ENCODE measurements around the gene USP20. TPM values are rescaled to one million over a fixed set of nuclear protein-coding genes. Genes with fewer than 3 reads are reported as not detected.

Gene USP20
- total and polyA plus RNA-seq, 4 donors, result 11.4 to 38.9 (median 24.0) TPM

DNA sequence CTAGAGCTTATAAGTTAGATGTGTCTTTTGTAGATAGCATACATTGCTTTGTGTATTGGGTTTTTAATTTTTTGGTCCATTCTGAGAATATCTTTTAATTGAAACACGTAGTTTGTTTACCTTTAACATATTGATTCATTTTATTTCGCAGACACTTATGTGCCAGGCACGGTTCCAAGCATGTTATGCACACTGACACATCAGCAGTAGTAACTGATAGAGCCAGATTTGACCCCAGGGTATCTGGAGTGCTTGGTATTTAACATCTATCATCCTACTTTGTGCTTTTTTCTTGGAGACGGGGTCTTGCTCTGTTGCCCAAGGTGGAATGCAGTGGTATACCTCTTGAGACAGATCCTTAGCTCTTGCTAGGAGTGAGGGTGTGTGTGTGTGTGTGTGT lies 71.9 kb downstream of the USP20 start:
- H3K4me3 ChIP-seq (ENCODE audit: low read depth, low read length), result no peak overlapping the region
- no peaks in the 10 kb centered on the region for H3K27me3 ChIP-seq (ENCODE audit: control insufficient read depth, insufficient read depth, low read length)
- H3K36me3 ChIP-seq (ENCODE audit: control insufficient read depth, insufficient read depth, low read length), result peaks cover 36% of the 10 kb centered on the region
- no peaks in the 10 kb centered on the region for H3K9me3 ChIP-seq (ENCODE audit: control insufficient read depth, insufficient read depth, low read length)
- WGBS (ENCODE audit: insufficient coverage), result 67% methylated on average over 1 of the region's 4 CpGs
- H3K4me1 ChIP-seq (ENCODE audit: control insufficient read depth, insufficient read depth, low read length), result no peaks in the 10 kb centered on the region
- no peak for DNase-seq (ENCODE audit: low read depth in 4 of 6, low spot score in 6 of 6)
- no peak overlapping the region for H3K27ac ChIP-seq (ENCODE audit: low read depth, low read length)

DNA sequence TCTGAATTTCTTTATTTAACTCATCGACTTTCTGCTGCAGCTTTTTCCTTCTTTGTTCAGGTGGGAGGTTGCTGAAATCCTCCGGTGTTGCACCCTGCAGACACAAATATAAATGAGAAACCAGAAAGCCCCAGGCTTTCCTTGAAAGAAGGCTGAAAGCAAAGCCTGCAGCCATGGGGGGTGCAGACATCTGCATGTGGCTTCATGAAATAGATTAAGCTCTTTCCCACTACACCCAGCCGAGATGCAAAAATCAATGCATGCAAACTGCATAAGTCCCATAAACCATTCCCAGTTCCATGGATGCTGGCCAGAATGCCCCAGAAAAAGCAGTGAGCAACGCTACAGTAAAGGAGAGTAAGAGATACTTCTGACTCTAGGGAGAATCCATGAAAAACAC lies 73.6 kb downstream of the USP20 start:
- Histone ChIP-seq H3K36me3 (ENCODE audit: control insufficient read depth, insufficient read depth, low read length) (peaks cover 31% of the 10 kb centered on the region), H3K9me3 (ENCODE audit: control insufficient read depth, insufficient read depth, low read length) (no peaks in the 10 kb centered on the region), H3K27ac (ENCODE audit: low read depth, low read length) (no peak overlapping the region), H3K4me1 (ENCODE audit: control insufficient read depth, insufficient read depth, low read length) (no peaks in the 10 kb centered on the region), H3K27me3 (ENCODE audit: control insufficient read depth, insufficient read depth, low read length) (no peaks in the 10 kb centered on the region), H3K4me3 (ENCODE audit: low read depth, low read length) (no peak overlapping the region)
- DNase-seq (ENCODE audit: low read depth in 4 of 6, low spot score in 6 of 6), result peak in 1 of 6 donors; percentile 62
- no CpG with 5 or more reads among the region's 4 CpGs for WGBS (ENCODE audit: insufficient coverage)

DNA sequence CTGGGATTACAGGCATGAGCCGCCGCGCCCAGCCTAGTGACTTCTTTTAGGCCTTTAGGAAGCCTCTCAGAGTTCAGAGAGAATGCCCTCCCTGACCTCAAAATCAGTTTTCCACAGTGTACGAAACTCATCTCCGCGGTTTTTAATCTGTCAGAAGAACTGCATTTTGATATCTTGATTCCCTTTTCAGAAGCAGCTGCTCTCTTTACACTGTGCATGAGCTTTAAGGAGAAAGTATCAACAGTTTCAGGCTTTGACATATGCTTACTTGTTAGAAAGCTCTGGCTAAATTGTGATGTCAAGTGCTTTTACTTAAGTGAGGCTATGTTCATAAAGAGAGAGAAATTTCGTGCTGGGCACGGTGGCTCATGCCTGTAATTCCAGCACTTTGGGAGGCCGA lies 74.6 kb downstream of the USP20 start:
- peaks cover 30% of the 10 kb centered on the region for H3K36me3 ChIP-seq (ENCODE audit: control insufficient read depth, insufficient read depth, low read length)
- no peaks in the 10 kb centered on the region for H3K27me3 ChIP-seq (ENCODE audit: control insufficient read depth, insufficient read depth, low read length)
- no peak for DNase-seq (ENCODE audit: low read depth in 4 of 6, low spot score in 6 of 6)
- H3K4me3 ChIP-seq (ENCODE audit: low read depth, low read length), result no peak overlapping the region
- H3K9me3 ChIP-seq (ENCODE audit: control insufficient read depth, insufficient read depth, low read length), result no peaks in the 10 kb centered on the region
- 97% methylated on average over 6 of the region's 9 CpGs for WGBS (ENCODE audit: insufficient coverage)
- no peaks in the 10 kb centered on the region for H3K4me1 ChIP-seq (ENCODE audit: control insufficient read depth, insufficient read depth, low read length)
- H3K27ac ChIP-seq (ENCODE audit: low read depth, low read length), result no peak overlapping the region

DNA sequence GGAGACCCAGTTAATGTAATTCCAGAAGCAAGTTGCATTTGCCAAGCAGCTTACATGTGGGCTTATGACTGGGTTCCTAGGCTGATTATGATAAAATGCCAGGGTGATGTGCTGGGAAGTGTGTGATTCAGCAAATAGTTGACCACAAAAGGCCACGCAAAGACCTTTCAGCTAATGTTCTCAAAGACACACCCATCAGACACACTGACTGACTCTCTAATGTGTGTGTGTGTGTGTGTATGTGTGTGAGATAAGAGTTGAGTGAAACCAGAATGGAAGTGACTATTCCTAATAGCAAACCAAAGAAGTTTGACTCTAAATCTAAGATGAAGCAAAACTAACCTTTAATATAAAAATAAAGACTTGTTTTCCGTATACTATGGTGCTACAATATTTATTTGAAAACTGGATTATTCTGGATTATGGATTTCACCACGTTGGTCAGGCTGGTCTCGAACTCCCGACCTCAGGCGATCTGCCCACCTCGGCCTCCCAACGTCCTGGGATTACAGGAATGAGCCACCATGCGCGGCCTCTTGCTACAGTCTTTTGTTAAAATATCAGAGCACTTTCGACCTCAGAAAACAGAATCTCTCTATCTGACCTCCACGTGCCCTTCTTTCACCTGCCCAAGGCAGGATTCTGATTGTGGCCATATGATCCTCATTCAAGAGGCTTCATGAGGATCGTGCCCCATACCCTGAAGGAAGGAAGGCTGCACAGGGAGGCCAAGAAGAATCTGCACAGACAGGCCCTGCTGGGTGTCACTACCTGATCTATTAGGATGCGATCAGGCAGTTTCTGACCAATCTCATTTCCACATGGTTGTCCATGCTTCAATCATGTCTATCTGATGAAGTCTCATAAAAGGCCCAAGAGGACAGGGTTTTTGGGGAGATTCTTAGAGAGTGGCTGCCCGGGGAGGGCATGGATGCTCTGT lies 75.6 kb downstream of the USP20 start:
- DNase-seq (ENCODE audit: low read depth in 4 of 6, low spot score in 6 of 6), result no peak
- Histone ChIP-seq H3K4me1 (ENCODE audit: control insufficient read depth, insufficient read depth, low read length) (no peaks in the 10 kb centered on the region), H3K27ac (ENCODE audit: low read depth, low read length) (no peak overlapping the region), H3K4me3 (ENCODE audit: low read depth, low read length) (no peak overlapping the region), H3K36me3 (ENCODE audit: control insufficient read depth, insufficient read depth, low read length) (peaks cover 30% of the 10 kb centered on the region), H3K9me3 (ENCODE audit: control insufficient read depth, insufficient read depth, low read length) (no peaks in the 10 kb centered on the region), H3K27me3 (ENCODE audit: control insufficient read depth, insufficient read depth, low read length) (no peaks in the 10 kb centered on the region)
- 92% methylated on average over 11 of the region's 15 CpGs for WGBS (ENCODE audit: insufficient coverage)

GRCh38 chr9:129914051-129914450 lies 78.8 kb downstream of the USP20 start:
- Histone ChIP-seq H3K4me1 (ENCODE audit: control insufficient read depth, insufficient read depth, low read length) (no peaks in the 10 kb centered on the region), H3K27ac (ENCODE audit: low read depth, low read length) (no peak overlapping the region), H3K36me3 (ENCODE audit: control insufficient read depth, insufficient read depth, low read length) (peaks cover 11% of the 10 kb centered on the region), H3K9me3 (ENCODE audit: control insufficient read depth, insufficient read depth, low read length) (no peaks in the 10 kb centered on the region), H3K4me3 (ENCODE audit: low read depth, low read length) (no peak overlapping the region), H3K27me3 (ENCODE audit: control insufficient read depth, insufficient read depth, low read length) (no peaks in the 10 kb centered on the region)
- WGBS (ENCODE audit: insufficient coverage), result 100% methylated on average over 2 of the region's 5 CpGs
- DNase-seq (ENCODE audit: low read depth in 4 of 6, low spot score in 6 of 6), result no peak

DNA sequence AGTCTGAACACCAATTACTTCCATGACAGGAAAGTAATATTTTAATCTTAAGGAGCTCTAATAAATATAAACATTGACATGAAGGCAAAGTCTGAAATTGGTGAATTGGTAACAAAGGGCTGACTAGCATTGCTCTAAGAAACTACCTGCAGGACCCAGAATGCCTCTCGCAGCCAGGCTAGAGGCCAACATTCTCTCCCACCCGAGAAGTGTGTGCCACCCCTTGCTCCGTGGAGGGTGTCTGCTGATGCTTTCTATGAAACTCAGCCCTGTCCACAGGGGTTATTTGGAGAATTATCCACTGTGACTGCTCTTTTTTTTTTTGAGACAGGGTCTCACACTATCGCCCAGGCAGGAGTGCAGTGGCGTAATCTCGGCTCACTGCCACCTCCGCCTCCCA lies 81.4 kb downstream of the USP20 start:
- no peaks in the 10 kb centered on the region for H3K9me3 ChIP-seq (ENCODE audit: control insufficient read depth, insufficient read depth, low read length)
- H3K27ac ChIP-seq (ENCODE audit: low read depth, low read length), result no peak overlapping the region
- peaks cover 10% of the 10 kb centered on the region for H3K36me3 ChIP-seq (ENCODE audit: control insufficient read depth, insufficient read depth, low read length)
- no peaks in the 10 kb centered on the region for H3K4me1 ChIP-seq (ENCODE audit: control insufficient read depth, insufficient read depth, low read length)
- H3K27me3 ChIP-seq (ENCODE audit: control insufficient read depth, insufficient read depth, low read length), result no peaks in the 10 kb centered on the region
- WGBS (ENCODE audit: insufficient coverage), result 97% methylated on average over 7 of the region's 7 CpGs
- DNase-seq (ENCODE audit: low read depth in 4 of 6, low spot score in 6 of 6), result no peak
- H3K4me3 ChIP-seq (ENCODE audit: low read depth, low read length), result no peak overlapping the region

DNA sequence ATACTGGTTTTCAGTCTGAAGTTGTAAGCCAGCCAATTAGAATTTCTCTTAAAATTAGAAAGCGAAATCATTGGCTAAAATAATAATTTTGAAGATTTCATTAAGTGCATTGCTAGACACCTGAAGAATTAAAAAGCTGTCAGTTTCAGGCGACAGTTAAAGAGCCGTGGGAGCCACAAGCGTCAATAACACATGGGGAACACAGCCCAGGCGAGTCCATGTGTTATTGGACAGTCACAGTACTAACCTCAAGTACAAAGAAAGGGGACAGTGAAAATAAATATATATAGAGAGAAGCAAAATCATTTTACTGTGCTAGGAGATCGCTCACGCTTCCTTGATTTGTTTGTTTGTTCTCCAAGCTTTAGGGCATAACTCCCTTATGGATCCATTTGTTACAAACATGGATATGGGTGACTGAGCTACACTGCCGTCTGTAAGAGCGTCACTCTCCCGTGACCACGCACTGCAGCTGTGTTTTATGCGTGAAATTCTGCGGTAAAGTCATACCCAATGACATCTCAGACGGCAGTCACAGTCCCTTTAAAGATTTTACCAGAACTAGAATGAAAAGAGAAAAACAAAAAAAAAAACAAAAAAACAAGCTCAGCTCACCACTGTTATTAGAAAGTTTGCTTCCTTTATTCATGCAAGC lies 83.2 kb downstream of the USP20 start:
- H3K27me3 ChIP-seq (ENCODE audit: control insufficient read depth, insufficient read depth, low read length), result no peaks in the 10 kb centered on the region
- no peaks in the 10 kb centered on the region for H3K9me3 ChIP-seq (ENCODE audit: control insufficient read depth, insufficient read depth, low read length)
- no peaks in the 10 kb centered on the region for H3K4me1 ChIP-seq (ENCODE audit: control insufficient read depth, insufficient read depth, low read length)
- 66% methylated on average over 4 of the region's 14 CpGs for WGBS (ENCODE audit: insufficient coverage)
- H3K4me3 ChIP-seq (ENCODE audit: low read depth, low read length), result no peak overlapping the region
- no peak overlapping the region for H3K27ac ChIP-seq (ENCODE audit: low read depth, low read length)
- DNase-seq (ENCODE audit: low read depth in 4 of 6, low spot score in 6 of 6), result no peak
- peaks cover 17% of the 10 kb centered on the region for H3K36me3 ChIP-seq (ENCODE audit: control insufficient read depth, insufficient read depth, low read length)

GRCh38 chr9:129919277-129919676 lies 84.0 kb downstream of the USP20 start:
- Histone ChIP-seq H3K27me3 (ENCODE audit: control insufficient read depth, insufficient read depth, low read length) (no peaks in the 10 kb centered on the region), H3K27ac (ENCODE audit: low read depth, low read length) (no peak overlapping the region), H3K36me3 (ENCODE audit: control insufficient read depth, insufficient read depth, low read length) (peaks cover 22% of the 10 kb centered on the region), H3K4me1 (ENCODE audit: control insufficient read depth, insufficient read depth, low read length) (no peaks in the 10 kb centered on the region), H3K4me3 (ENCODE audit: low read depth, low read length) (no peak overlapping the region), H3K9me3 (ENCODE audit: control insufficient read depth, insufficient read depth, low read length) (no peaks in the 10 kb centered on the region)
- no peak for DNase-seq (ENCODE audit: low read depth in 4 of 6, low spot score in 6 of 6)
- no CpG with 5 or more reads among the region's 3 CpGs for WGBS (ENCODE audit: insufficient coverage)

GRCh38 chr9:129919841-129920240 lies 84.6 kb downstream of the USP20 start:
- DNase-seq (ENCODE audit: low read depth in 4 of 6, low spot score in 6 of 6), result no peak
- Histone ChIP-seq H3K4me3 (ENCODE audit: low read depth, low read length) (no peak overlapping the region), H3K27me3 (ENCODE audit: control insufficient read depth, insufficient read depth, low read length) (no peaks in the 10 kb centered on the region), H3K27ac (ENCODE audit: low read depth, low read length) (no peak overlapping the region), H3K36me3 (ENCODE audit: control insufficient read depth, insufficient read depth, low read length) (peaks cover 25% of the 10 kb centered on the region), H3K9me3 (ENCODE audit: control insufficient read depth, insufficient read depth, low read length) (no peaks in the 10 kb centered on the region), H3K4me1 (ENCODE audit: control insufficient read depth, insufficient read depth, low read length) (no peaks in the 10 kb centered on the region)
- WGBS (ENCODE audit: insufficient coverage), result 100% methylated on average over 1 of the region's 3 CpGs

- no peak for DNase-seq (ENCODE audit: low read depth in 4 of 6, low spot score in 6 of 6)
- H3K36me3 ChIP-seq (ENCODE audit: control insufficient read depth, insufficient read depth, low read length), result peaks cover 27% of the 10 kb centered on the region
- no peak overlapping the region for H3K4me3 ChIP-seq (ENCODE audit: low read depth, low read length)
- H3K4me1 ChIP-seq (ENCODE audit: control insufficient read depth, insufficient read depth, low read length), result no peaks in the 10 kb centered on the region
- H3K9me3 ChIP-seq (ENCODE audit: control insufficient read depth, insufficient read depth, low read length), result no peaks in the 10 kb centered on the region
- no CpG with 5 or more reads among the region's 4 CpGs for WGBS (ENCODE audit: insufficient coverage)
- H3K27me3 ChIP-seq (ENCODE audit: control insufficient read depth, insufficient read depth, low read length), result no peaks in the 10 kb centered on the region
- no peak overlapping the region for H3K27ac ChIP-seq (ENCODE audit: low read depth, low read length)
These were observed 86.6 kb downstream of the USP20 start for GRCh38 chr9:129921905-129922304.

All from spinal cord (tissue), 10 donors.